ENCODE measurements around the gene ZNF281. TPM values are rescaled to one million over a fixed set of nuclear protein-coding genes. Genes with fewer than 3 reads are reported as not detected.
A peak's percentile ranks its signal among the peaks of the same experiment; 100 is the strongest.
"Not testable (repeated sequence)": the region's sequence is repeated elsewhere in the genome, so short reads cannot be mapped to it uniquely, and the experiment has no call there.

The ZNF281 gene
- total RNA-seq, 1 experiment from 2014 or later = 18.8 TPM

- H4K20me1 ChIP-seq (ENCODE audit: insufficient read depth) = no peaks in the 10 kb centered on the region
- no peaks in the 10 kb centered on the region for H3F3A ChIP-seq (ENCODE audit: insufficient read depth, low read depth)
- ChIA-PET POLR2A (ENCODE audit: unreplicated experiment) (no interaction called here), CTCF (no interaction called here)
- TF ChIP-seq EZH2 (IDR thresholded peaks at IDR 0.05; ENCODE audit: low read depth) = no peak
- no peaks in the 10 kb centered on the region for H3K27me3 ChIP-seq (ENCODE audit: insufficient read depth, low read depth)
- H3K36me3 ChIP-seq (ENCODE audit: low read depth) = no peaks in the 10 kb centered on the region
- H3K27ac ChIP-seq = no peak overlapping the region
- BruUV-seq (replicated peaks) = no TSS peak
- intact Hi-C loops (cut with micrococcal nuclease; ENCODE audit: unreplicated experiment) = no loop called here
- H2AFZ ChIP-seq = no peak overlapping the region
- H3K9me2 ChIP-seq (ENCODE audit: insufficient read depth) = no peaks in the 10 kb centered on the region
- no peaks in the 10 kb centered on the region for H3K79me2 ChIP-seq (ENCODE audit: low read depth)
- H3K4me2 ChIP-seq = no peak overlapping the region
- no peak for DNase-seq
- H3K4me1 ChIP-seq (replicated peaks; ENCODE audit: insufficient read depth) = peaks cover 6% of the 10 kb centered on the region; the same call in 1 of the 2 replicates
- H3K4me3 ChIP-seq = no peak overlapping the region
- no peaks in the 10 kb centered on the region for H3K9me3 ChIP-seq (ENCODE audit: insufficient read depth, low read depth)
Observed at GRCh38 chr1:200443860-200444259, 34.0 kb upstream of the ZNF281 start.

DNA sequence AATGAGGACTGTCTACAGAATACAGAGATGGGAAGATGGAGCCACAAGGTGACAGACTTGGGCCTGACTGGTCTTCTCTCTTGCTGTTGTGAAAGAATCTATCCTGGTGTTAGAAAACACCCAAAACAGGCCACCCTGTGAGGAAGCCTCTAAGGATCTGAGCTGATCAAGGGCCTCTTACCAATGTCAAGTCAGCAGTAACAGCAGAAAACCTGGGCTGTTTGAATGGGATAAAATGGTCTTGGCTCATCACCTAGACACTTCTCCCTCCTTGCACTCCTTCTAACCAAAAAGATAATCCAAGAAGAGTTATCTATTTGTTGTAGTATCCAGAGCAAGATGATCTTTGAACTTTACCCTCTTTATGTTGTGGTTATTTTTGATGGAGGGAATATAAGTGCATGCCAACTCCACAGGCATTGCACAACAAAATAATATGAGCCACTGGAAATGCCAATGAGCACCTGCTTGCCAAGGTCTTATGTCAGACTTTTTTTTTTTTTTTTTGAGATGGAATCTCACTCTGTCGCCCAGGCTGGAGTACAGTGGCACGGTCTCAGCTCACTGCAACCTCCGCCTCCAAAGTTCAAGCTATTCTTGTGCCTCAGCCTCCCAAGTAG lies 32.8 kb upstream of the ZNF281 start:
- no peak overlapping the region for H3K4me3 ChIP-seq
- no peak overlapping the region for H3K4me2 ChIP-seq
- H3K79me2 ChIP-seq (ENCODE audit: low read depth) = no peaks in the 10 kb centered on the region
- no TSS peak for BruUV-seq (replicated peaks)
- peaks cover 6% of the 10 kb centered on the region; the same call in 1 of the 2 replicates for H3K4me1 ChIP-seq (replicated peaks; ENCODE audit: insufficient read depth)
- intact Hi-C loops (cut with micrococcal nuclease; ENCODE audit: unreplicated experiment) = no loop called here
- ChIA-PET CTCF (no interaction called here), POLR2A (ENCODE audit: unreplicated experiment) (no interaction called here)
- TF ChIP-seq CTCF (conservative IDR thresholded peaks at IDR 0.05) (no peak), EZH2 (IDR thresholded peaks at IDR 0.05; ENCODE audit: low read depth) (no peak)
- H3F3A ChIP-seq (ENCODE audit: insufficient read depth, low read depth) = no peaks in the 10 kb centered on the region
- no peaks in the 10 kb centered on the region for H3K9me3 ChIP-seq (ENCODE audit: insufficient read depth, low read depth)
- H3K27me3 ChIP-seq (ENCODE audit: insufficient read depth, low read depth) = no peaks in the 10 kb centered on the region
- no peaks in the 10 kb centered on the region for H3K9me2 ChIP-seq (ENCODE audit: insufficient read depth)
- no peak overlapping the region for H2AFZ ChIP-seq
- no peak overlapping the region for H3K27ac ChIP-seq
- no peaks in the 10 kb centered on the region for H4K20me1 ChIP-seq (ENCODE audit: insufficient read depth)
- DNase-seq = peak in 1 of 2 experiments; percentile 44
- no peaks in the 10 kb centered on the region for H3K36me3 ChIP-seq (ENCODE audit: low read depth)

- peaks cover 6% of the 10 kb centered on the region; the same call in 1 of the 2 replicates for H3K4me1 ChIP-seq (replicated peaks; ENCODE audit: insufficient read depth)
- no peak overlapping the region for H3K4me2 ChIP-seq
- no peaks in the 10 kb centered on the region for H4K20me1 ChIP-seq (ENCODE audit: insufficient read depth)
- BruUV-seq (replicated peaks) = no TSS peak
- no peaks in the 10 kb centered on the region for H3K9me2 ChIP-seq (ENCODE audit: insufficient read depth)
- H3K9me3 ChIP-seq (ENCODE audit: insufficient read depth, low read depth) = no peaks in the 10 kb centered on the region
- no peak for DNase-seq
- no peaks in the 10 kb centered on the region for H3K36me3 ChIP-seq (ENCODE audit: low read depth)
- no peaks in the 10 kb centered on the region for H3K79me2 ChIP-seq (ENCODE audit: low read depth)
- H3K27ac ChIP-seq = no peak overlapping the region
- ChIA-PET CTCF (interaction anchor here (0.6 kb wide), 1 partner anchor 93 kb away, joined by 8 read pairs; no protein-coding TSS in a partner anchor), POLR2A (ENCODE audit: unreplicated experiment) (no interaction called here)
- no peaks in the 10 kb centered on the region for H3F3A ChIP-seq (ENCODE audit: insufficient read depth, low read depth)
- H2AFZ ChIP-seq = no peak overlapping the region
- H3K4me3 ChIP-seq = no peak overlapping the region
- no peaks in the 10 kb centered on the region for H3K27me3 ChIP-seq (ENCODE audit: insufficient read depth, low read depth)
- TF ChIP-seq CTCF (conservative IDR thresholded peaks at IDR 0.05) (no peak), EZH2 (IDR thresholded peaks at IDR 0.05; ENCODE audit: low read depth) (no peak)
- intact Hi-C loops (cut with micrococcal nuclease; ENCODE audit: unreplicated experiment) = no loop called here
Observed at GRCh38 chr1:200442023-200442422, 32.2 kb upstream of the ZNF281 start.

DNA sequence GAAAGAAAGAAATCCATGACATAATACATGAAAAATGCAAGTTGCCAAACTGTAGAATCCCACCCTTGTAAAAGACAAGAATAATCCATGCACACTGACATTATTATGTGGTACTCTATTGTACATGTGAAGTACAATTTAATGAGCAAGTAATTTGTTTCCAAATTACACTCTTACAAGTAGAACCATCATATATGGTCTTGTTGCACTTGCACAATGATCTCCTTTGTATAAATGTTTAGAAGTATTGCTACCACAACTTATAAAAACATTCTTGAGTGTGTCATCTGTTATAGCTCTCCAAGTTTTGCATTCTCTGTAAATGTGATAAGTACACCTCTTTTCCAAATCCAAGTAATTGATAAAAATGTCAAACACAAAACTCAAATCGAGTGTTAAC lies 29.1 kb upstream of the ZNF281 start:
- TF ChIP-seq CTCF (conservative IDR thresholded peaks at IDR 0.05) = no peak
- no peak for TF ChIP-seq EZH2 (IDR thresholded peaks at IDR 0.05; ENCODE audit: low read depth)
- no peak for DNase-seq
- BruUV-seq (replicated peaks) = no TSS peak
- no peaks in the 10 kb centered on the region for H3K27me3 ChIP-seq (ENCODE audit: insufficient read depth, low read depth)
- H3F3A ChIP-seq (ENCODE audit: insufficient read depth, low read depth) = no peaks in the 10 kb centered on the region
- peaks cover 6% of the 10 kb centered on the region; the same call in 1 of the 2 replicates for H3K4me1 ChIP-seq (replicated peaks; ENCODE audit: insufficient read depth)
- H4K20me1 ChIP-seq (ENCODE audit: insufficient read depth) = no peaks in the 10 kb centered on the region
- no peak overlapping the region for H3K4me2 ChIP-seq
- H3K36me3 ChIP-seq (ENCODE audit: low read depth) = no peaks in the 10 kb centered on the region
- ChIA-PET CTCF (no interaction called here), POLR2A (ENCODE audit: unreplicated experiment) (no interaction called here)
- H2AFZ ChIP-seq = no peak overlapping the region
- intact Hi-C loops (cut with micrococcal nuclease; ENCODE audit: unreplicated experiment) = no loop called here
- no peaks in the 10 kb centered on the region for H3K9me3 ChIP-seq (ENCODE audit: insufficient read depth, low read depth)
- no peaks in the 10 kb centered on the region for H3K9me2 ChIP-seq (ENCODE audit: insufficient read depth)
- no peaks in the 10 kb centered on the region for H3K79me2 ChIP-seq (ENCODE audit: low read depth)
- no peak overlapping the region for H3K27ac ChIP-seq
- H3K4me3 ChIP-seq = no peak overlapping the region

DNA sequence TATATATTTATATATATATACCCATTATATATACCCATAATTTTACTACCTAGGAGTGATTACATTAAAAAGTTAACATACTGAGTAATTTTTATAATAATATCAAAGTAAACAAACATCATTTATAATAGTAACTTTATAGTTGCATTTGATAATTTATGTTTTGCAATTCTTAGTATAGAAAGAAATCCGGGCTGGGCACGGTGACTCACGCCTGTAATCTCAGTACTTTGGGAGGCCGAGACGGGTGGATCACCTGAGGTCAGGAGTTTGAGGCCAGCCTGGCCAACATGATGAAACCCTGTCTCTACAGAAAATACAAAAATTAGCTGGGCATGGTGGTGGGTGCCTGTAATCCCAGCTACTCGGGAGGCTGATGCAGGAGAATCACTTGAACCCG lies 28.6 kb upstream of the ZNF281 start:
- H3K36me3 ChIP-seq (ENCODE audit: low read depth); H3K27me3 ChIP-seq (ENCODE audit: insufficient read depth, low read depth); H3K9me3 ChIP-seq (ENCODE audit: insufficient read depth, low read depth); intact Hi-C loops (cut with micrococcal nuclease; ENCODE audit: unreplicated experiment); BruUV-seq (replicated peaks); H3K4me3 ChIP-seq; H3K9me2 ChIP-seq (ENCODE audit: insufficient read depth); H3K27ac ChIP-seq; DNase-seq; H3K4me2 ChIP-seq; H2AFZ ChIP-seq; H3K79me2 ChIP-seq (ENCODE audit: low read depth); CTCF ChIA-PET; H3K4me1 ChIP-seq (replicated peaks; ENCODE audit: insufficient read depth); H3F3A ChIP-seq (ENCODE audit: insufficient read depth, low read depth); H4K20me1 ChIP-seq (ENCODE audit: insufficient read depth): not testable (repeated sequence)
- POLR2A ChIA-PET (ENCODE audit: unreplicated experiment) = interaction anchor here (0.7 kb wide), 2 partner anchors 18 to 40 kb away, joined by 6 to 24 read pairs; no protein-coding TSS in a partner anchor

Measured in PC-9 (cell line).